Kidney (tissue), 14 donors: ENCODE results near the gene BTBD7. TPM values are rescaled to one million over a fixed set of nuclear protein-coding genes. Genes with fewer than 3 reads are reported as not detected.

Source experiments
- DNase-seq, 5 donors: peaks; one replicate each; pipeline ENCODE4 v3.0.0-alpha.2; 2013 to 2020
- FAIRE-seq: peaks from 2 replicates; lab custom pipeline; 2012; peaks lifted over from hg19 to GRCh38; lab: Jason Lieb, UNC
- H3K27ac ChIP-seq, 2 donors: one replicate each; pipeline ENCODE4 v1.7.0; 2013; ENCODE audit warnings: low read depth in 2 of 2, low read length in 2 of 2, inconsistent platforms in 1 of 2
- H3K27me3 ChIP-seq: one replicate; pipeline ENCODE4 v1.7.1; 2013; ENCODE audit warnings: low read length, inconsistent platforms; ENCODE audit not compliant: control insufficient read depth, insufficient read depth
- H3K36me3 ChIP-seq, 3 donors: one replicate each; pipeline versions ENCODE4 v1.7.0 to v1.7.1; 2013; ENCODE audit warnings: low read length in 3 of 3, control low read depth in 1 of 3, inconsistent platforms in 1 of 3; ENCODE audit not compliant: insufficient read depth in 3 of 3, control insufficient read depth in 2 of 3
- H3K4me1 ChIP-seq, 3 donors: one replicate each; pipeline versions ENCODE4 v1.7.0 to v1.7.1; 2013; ENCODE audit warnings: low read length in 3 of 3, inconsistent platforms in 1 of 3, low read depth in 1 of 3; ENCODE audit not compliant: control insufficient read depth in 2 of 3, insufficient read depth in 2 of 3
- H3K4me3 ChIP-seq, 3 donors: one replicate each; pipeline versions ENCODE4 v1.7.0 to v1.8.1; 2013; ENCODE audit warnings: low read length in 3 of 3, control low read depth in 1 of 3, inconsistent platforms in 1 of 3
- H3K9ac ChIP-seq, 3 donors: one replicate each; pipeline versions ENCODE4 v1.7.0 to v1.7.1; 2013; ENCODE audit warnings: low read length in 3 of 3, control low read depth in 1 of 3, inconsistent platforms in 1 of 3
- H3K9me3 ChIP-seq, 3 donors: one replicate each; pipeline versions ENCODE4 v1.7.0 to v1.7.1; 2013; ENCODE audit warnings: low read length in 3 of 3, control low read depth in 1 of 3, inconsistent platforms in 1 of 3; ENCODE audit not compliant: control insufficient read depth in 2 of 3, insufficient read depth in 1 of 3
- CTCF ChIP-seq: IDR thresholded peaks from 3 replicates; pipeline ENCODE4 v1.5.1; 2012; ENCODE audit warnings: mild to moderate bottlenecking, moderate library complexity, borderline replicate concordance; ENCODE audit not compliant: insufficient read depth; ENCODE audit errors: extremely low read depth
- intact Hi-C: fragments of 100-400 bp; cut with DNase I; formaldehyde crosslinking; loops from one replicate; pipeline ENCODE4 v1.11.1; 2022
- polyA plus RNA-seq: library from polyadenylated mRNA; stranded (reverse); fragments of 350-450 nt; fragmentation: Illumina TruSeq; extraction: RNeasy Lipid Tissue Mini Kit (QIAGEN cat#74804); gene quantifications from one replicate; pipeline ENCODE4 v1.2.3, GENCODE V29; 2014; ENCODE audit warnings: low read depth, low replicate concordance; ENCODE audit not compliant: insufficient read depth
- total RNA-seq: library from RNA; stranded (reverse); fragmentation: NEBNext Ultra II Directional; extraction: Animal tissue kit (Norgen Biotek cat#: 25700); gene quantifications from one replicate; pipeline ENCODE4 v1.2.1, GENCODE V29; 2021
- donor health status: control.
- donor health status: control.
- donor health status: control.
- donor health status: control.
- donor health status: control.
- donor health status: DM: yes; HTN: yes; CAD: no.
- donor health status: Normal renal cell carcinoma (clear cell type).

The BTBD7 gene
- total and polyA plus RNA-seq, 2 donors from 2014 or later = 10.3 to 78.2 TPM

GRCh38 chr14:93346926-93347721, 14.3 kb upstream of the BTBD7 start, which contains the start of gene COX8C:
Gene COX8C (plus strand): TSS chr14:93347182. CDS start chr14:93347269, 87 bp downstream.
- no peak within 1 kb of the TSS for H3K4me3 ChIP-seq
- no peaks in the 10 kb centered on the region for H3K36me3 ChIP-seq
- H3K9ac ChIP-seq = no peak within 1 kb of the TSS
- no peak for TF ChIP-seq CTCF
- FAIRE-seq (no peak), DNase-seq (peak in 1 of 5 donors; percentile 59)
- H3K27me3 ChIP-seq = no peaks in the 10 kb centered on the region
- no peaks in the 10 kb centered on the region for H3K4me1 ChIP-seq
- H3K27ac ChIP-seq = no peak within 1 kb of the TSS
- intact Hi-C loops = no loop called here
- H3K9me3 ChIP-seq = no peaks in the 10 kb centered on the region

GRCh38 chr14:93343797-93344196, 11.0 kb upstream of the BTBD7 start:
- Histone ChIP-seq H3K9ac (no peak overlapping the region), H3K4me1 (no peaks in the 10 kb centered on the region), H3K36me3 (no peaks in the 10 kb centered on the region), H3K27ac (no peak overlapping the region), H3K4me3 (no peak overlapping the region), H3K27me3 (no peaks in the 10 kb centered on the region), H3K9me3 (no peaks in the 10 kb centered on the region)
- DNase-seq (peak in 1 of 5 donors; percentile 49), FAIRE-seq (no peak)
- intact Hi-C loops = no loop called here
- TF ChIP-seq CTCF = no peak

DNA sequence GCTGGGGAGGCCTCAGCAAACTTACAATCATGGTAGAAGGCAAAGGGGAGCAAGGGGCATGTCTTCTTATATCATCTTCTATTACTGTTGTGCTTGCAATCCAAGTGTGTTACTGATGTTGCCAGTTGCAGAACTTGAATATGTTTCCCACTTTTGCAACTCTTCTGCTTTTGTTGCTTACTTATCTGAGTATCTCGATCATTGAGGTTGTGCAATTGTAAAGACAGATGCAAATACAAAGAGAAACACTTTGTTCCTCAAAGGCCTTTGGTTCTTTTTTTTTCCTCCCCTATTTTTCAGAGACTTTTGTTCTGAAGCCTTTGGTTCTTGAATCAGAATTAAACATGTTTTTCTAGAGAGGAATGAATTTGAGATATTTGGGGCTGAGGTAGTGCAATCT, 10.4 kb upstream of the BTBD7 start:
- Histone ChIP-seq H3K9ac (no peak overlapping the region), H3K27ac (no peak overlapping the region), H3K27me3 (no peaks in the 10 kb centered on the region), H3K4me3 (no peak overlapping the region), H3K4me1 (no peaks in the 10 kb centered on the region), H3K9me3 (no peaks in the 10 kb centered on the region), H3K36me3 (no peaks in the 10 kb centered on the region)
- TF ChIP-seq CTCF = no peak
- intact Hi-C loops = no loop called here
- FAIRE-seq = no peak
- DNase-seq = no peak
